Gastrocnemius medialis (tissue), 4 donors: Measurements from ENCODE around the gene UGT1A9. TPM values are rescaled to one million over a fixed set of nuclear protein-coding genes. Genes with fewer than 3 reads are reported as not detected.

Experiments
- ATAC-seq, 2 donors: fragments of 150-250 bp; one replicate each; pipeline ENCODE4 v1.9.1; 2016
- DNase-seq, 2 donors: peaks; one replicate each; pipeline ENCODE4 v3.0.0-alpha.2; 2019
- H3K27ac ChIP-seq, 4 donors: fragments of 200-600 bp; sonication (generic); 1 replicate in 1 of 4; 2 replicates in 3 of 4; pipeline ENCODE4 v1.5.1; 2016 to 2018; ENCODE audit warnings: mild to moderate bottlenecking in 2 of 4, moderate library complexity in 1 of 4
- H3K27me3 ChIP-seq, 3 donors: fragments of 200-600 bp; sonication (generic) in 2 of 3; 1 replicate in 1 of 3; 2 replicates in 2 of 3; pipeline versions ENCODE4 v1.5.1 to v1.6.0; 2016 to 2019; ENCODE audit warnings: mild to moderate bottlenecking in 1 of 3, moderate library complexity in 1 of 3
- H3K36me3 ChIP-seq, 2 donors: fragments of 200-600 bp; sonication (generic) in 1 of 2; one replicate each; pipeline ENCODE4 v1.5.1; 2017 to 2018
- H3K4me1 ChIP-seq, 2 donors: fragments of 200-600 bp; sonication (generic) in 1 of 2; one replicate each; pipeline ENCODE4 v1.5.1; 2016 to 2017; ENCODE audit warnings: mild to moderate bottlenecking in 2 of 2
- H3K4me3 ChIP-seq, 4 donors: fragments of 200-600 bp; sonication (generic) in 3 of 4; 1 replicate in 1 of 4; 2 replicates in 3 of 4; pipeline ENCODE4 v1.5.1; 2016 to 2019; ENCODE audit warnings: mild to moderate bottlenecking in 2 of 4
- H3K9me3 ChIP-seq, 3 donors: fragments of 200-600 bp; sonication (generic) in 2 of 3; 1 replicate in 1 of 3; 2 replicates in 2 of 3; pipeline ENCODE4 v1.5.1; 2016 to 2019
- POLR2A ChIP-seq, 2 donors: fragments of 450-650 bp; IDR thresholded peaks; one replicate each; pipeline ENCODE4 v1.6.1; 2017; ENCODE audit warnings: antibody characterized with exemption in 2 of 2, mild to moderate bottlenecking in 2 of 2, moderate library complexity in 2 of 2
- in situ Hi-C, 4 donors: fragments of 200-750 bp; cut with MboI; loops; one replicate each; pipeline versions ENCODE4 v1.15.0 to v1.8.0; 2017; ENCODE audit warnings: low sequenced_read_pairs in 4 of 4
- intact Hi-C: fragments of 100-400 bp; cut with DNase I; formaldehyde crosslinking; loops from one replicate; pipeline ENCODE4 v1.15.1; 2023; ENCODE audit warnings: low total_unique reads
- total RNA-seq, 4 donors: library from RNA; depleted of rRNA; stranded (reverse); fragments of >200 nt; gene quantifications; one replicate each; pipeline versions ENCODE4 v1.1.0 to v1.2.3, GENCODE V29; 2016
- TF ChIP-seq, protein P1 (sequence below), 5 experiments: fragments of 450-650 bp in 3 of 5; fragments of 200-600 bp in 2 of 5; sonication (generic) in 2 of 5; IDR thresholded peaks in 4 of 5; conservative IDR thresholded peaks in 1 of 5; 1 replicate in 4 of 5; 2 replicates in 1 of 5; pipeline ENCODE4 v1.5.1; 2016 to 2019; ENCODE audit warnings: antibody characterized with exemption in 5 of 5, mild to moderate bottlenecking in 3 of 5, moderate library complexity in 3 of 5

The UGT1A9 gene
- total RNA-seq, 4 donors from 2014 or later = 0.13 to 0.38 TPM; not detected in 2

DNA sequence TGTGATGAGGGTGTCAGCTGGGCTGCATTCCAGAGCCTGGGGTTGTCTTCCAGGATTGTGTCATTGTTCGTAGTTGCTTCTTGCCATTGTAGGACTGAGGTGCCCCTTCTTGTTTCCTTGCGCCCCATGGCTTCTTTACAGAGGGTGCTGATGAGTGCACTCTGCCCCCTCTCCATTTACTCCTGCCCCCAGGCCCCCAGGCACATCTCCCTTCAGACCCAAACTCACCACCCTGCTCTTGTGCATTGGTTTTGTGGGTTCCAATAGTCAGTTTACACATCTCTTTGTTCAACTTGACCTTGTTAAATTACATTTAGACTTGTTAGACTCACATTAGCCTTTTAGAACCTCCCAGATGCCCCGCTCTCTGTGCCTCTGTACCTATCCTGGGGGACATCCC, 149.5 kb downstream of the UGT1A9 start:
- Histone ChIP-seq H3K27me3 (no peaks in the 10 kb centered on the region), H3K4me3 (no peak overlapping the region), H3K9me3 (no peaks in the 10 kb centered on the region), H3K4me1 (no peaks in the 10 kb centered on the region), H3K27ac (no peak overlapping the region), H3K36me3 (no peaks in the 10 kb centered on the region)
- in situ Hi-C loops = no loop called here
- TF ChIP-seq, protein P1, sequence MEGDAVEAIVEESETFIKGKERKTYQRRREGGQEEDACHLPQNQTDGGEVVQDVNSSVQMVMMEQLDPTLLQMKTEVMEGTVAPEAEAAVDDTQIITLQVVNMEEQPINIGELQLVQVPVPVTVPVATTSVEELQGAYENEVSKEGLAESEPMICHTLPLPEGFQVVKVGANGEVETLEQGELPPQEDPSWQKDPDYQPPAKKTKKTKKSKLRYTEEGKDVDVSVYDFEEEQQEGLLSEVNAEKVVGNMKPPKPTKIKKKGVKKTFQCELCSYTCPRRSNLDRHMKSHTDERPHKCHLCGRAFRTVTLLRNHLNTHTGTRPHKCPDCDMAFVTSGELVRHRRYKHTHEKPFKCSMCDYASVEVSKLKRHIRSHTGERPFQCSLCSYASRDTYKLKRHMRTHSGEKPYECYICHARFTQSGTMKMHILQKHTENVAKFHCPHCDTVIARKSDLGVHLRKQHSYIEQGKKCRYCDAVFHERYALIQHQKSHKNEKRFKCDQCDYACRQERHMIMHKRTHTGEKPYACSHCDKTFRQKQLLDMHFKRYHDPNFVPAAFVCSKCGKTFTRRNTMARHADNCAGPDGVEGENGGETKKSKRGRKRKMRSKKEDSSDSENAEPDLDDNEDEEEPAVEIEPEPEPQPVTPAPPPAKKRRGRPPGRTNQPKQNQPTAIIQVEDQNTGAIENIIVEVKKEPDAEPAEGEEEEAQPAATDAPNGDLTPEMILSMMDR (IDR thresholded peaks at IDR 0.05 in 4 of 5, conservative IDR thresholded peaks at IDR 0.05 in 1 of 5) = no peak
- TF ChIP-seq POLR2A (IDR thresholded peaks at IDR 0.05) = no peak
- intact Hi-C loops = no loop called here
- ATAC-seq = no peak
- DNase-seq = no peak

DNA sequence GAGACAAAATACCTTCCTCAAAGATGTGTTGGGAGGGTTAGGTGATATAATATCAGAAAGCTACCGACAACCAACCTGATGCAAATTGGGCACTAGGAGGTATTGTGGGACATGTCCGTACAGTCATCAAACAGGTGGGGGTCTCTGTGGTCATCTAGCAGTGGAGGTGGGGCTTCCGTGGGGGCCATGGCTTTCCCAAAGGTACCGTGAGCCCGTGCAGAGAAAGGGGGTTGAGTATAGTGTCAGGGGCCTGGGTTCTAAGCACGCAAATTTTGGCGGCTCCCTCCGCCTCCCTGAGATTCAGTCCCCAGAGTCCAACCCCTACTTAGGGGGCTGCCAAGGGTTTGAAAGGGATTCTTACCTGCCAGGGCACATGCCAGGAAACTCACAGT, 150.0 kb downstream of the UGT1A9 start:
- H3K27ac ChIP-seq = no peak overlapping the region
- no peaks in the 10 kb centered on the region for H3K27me3 ChIP-seq
- in situ Hi-C loops (no loop called here), intact Hi-C loops (no loop called here)
- no peak for DNase-seq
- H3K36me3 ChIP-seq = no peaks in the 10 kb centered on the region
- no peak for ATAC-seq
- TF ChIP-seq, protein P1 (IDR thresholded peaks at IDR 0.05 in 4 of 5, conservative IDR thresholded peaks at IDR 0.05 in 1 of 5) = no peak
- TF ChIP-seq POLR2A (IDR thresholded peaks at IDR 0.05) = no peak
- H3K4me1 ChIP-seq = no peaks in the 10 kb centered on the region
- no peak overlapping the region for H3K4me3 ChIP-seq
- H3K9me3 ChIP-seq = no peaks in the 10 kb centered on the region

DNA sequence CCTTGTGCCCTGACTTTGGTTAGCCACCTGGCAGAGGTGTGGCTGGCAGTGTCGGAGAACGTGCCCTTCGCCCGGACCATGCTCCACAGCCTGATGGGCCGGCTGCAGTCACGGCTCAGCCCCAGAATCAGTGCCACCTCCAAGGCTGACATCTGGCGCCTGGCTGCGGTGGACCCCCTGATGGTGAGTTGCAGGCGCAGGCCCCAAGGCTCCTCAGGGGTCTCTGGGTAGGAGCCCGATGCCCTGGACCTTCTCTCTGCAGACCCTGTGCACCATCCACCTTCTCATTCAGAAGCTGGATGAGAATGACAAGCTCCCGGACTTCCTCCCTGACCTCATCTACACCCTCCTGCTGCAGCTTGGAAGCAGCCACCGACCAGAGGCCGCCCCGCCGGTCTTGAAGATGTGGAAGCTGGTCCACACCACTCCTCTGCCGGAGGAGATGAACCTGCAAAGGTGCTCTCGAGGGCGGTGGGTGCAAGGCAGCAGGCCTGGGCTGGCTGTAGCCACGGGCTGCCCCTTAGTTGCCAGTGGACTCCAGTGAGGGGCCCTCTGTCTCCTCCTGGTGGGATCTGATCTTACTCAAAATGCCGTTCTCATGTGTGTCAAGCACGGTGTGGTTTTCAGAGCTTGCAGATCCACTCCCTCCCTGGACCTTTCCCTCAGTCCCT, 150.5 kb downstream of the UGT1A9 start:
- Histone ChIP-seq H3K36me3 (no peaks in the 10 kb centered on the region), H3K4me1 (no peaks in the 10 kb centered on the region), H3K27ac (no peak overlapping the region), H3K4me3 (no peak overlapping the region), H3K27me3 (no peaks in the 10 kb centered on the region), H3K9me3 (no peaks in the 10 kb centered on the region)
- in situ Hi-C loops (no loop called here), intact Hi-C loops (no loop called here)
- TF ChIP-seq, protein P1 (IDR thresholded peaks at IDR 0.05 in 4 of 5, conservative IDR thresholded peaks at IDR 0.05 in 1 of 5) = no peak
- TF ChIP-seq POLR2A (IDR thresholded peaks at IDR 0.05) = no peak
- ATAC-seq (no peak), DNase-seq (no peak)

Other genes starting within 250 kb of the UGT1A9 start
- gene USP40, start 105.1 kb upstream of the UGT1A9 start, total RNA-seq = 10 to 100 TPM; 10.9 to 29.2 (median 12.4) TPM
- not detected for gene UGT1A8, start 54.3 kb upstream of the UGT1A9 start, total RNA-seq
- gene UGT1A10, start 35.5 kb upstream of the UGT1A9 start, total RNA-seq = under 1 TPM in 1 of 4 donors, not detected in 3; 0.12 TPM
- gene UGT1A7, start 10.0 kb downstream of the UGT1A9 start, total RNA-seq = not detected
- under 1 TPM in 1 of 4 donors, not detected in 3; 0.31 TPM for gene UGT1A6, start 21.0 kb downstream of the UGT1A9 start, total RNA-seq
- gene UGT1A5, start 41.0 kb downstream of the UGT1A9 start, total RNA-seq = not detected
- under 1 TPM in 1 of 4 donors, not detected in 3; 0.51 TPM for gene UGT1A4, start 46.8 kb downstream of the UGT1A9 start, total RNA-seq
- under 1 TPM in 1 of 4 donors, not detected in 3; 0.16 TPM for gene UGT1A3, start 57.1 kb downstream of the UGT1A9 start, total RNA-seq
- under 1 TPM in 1 of 4 donors, not detected in 3; 0.20 TPM for gene UGT1A1, start 88.4 kb downstream of the UGT1A9 start, total RNA-seq
- gene MROH2A, start 106.4 kb downstream of the UGT1A9 start, total RNA-seq = not detected
- gene HJURP, start 182.6 kb downstream of the UGT1A9 start, total RNA-seq = 1 to 10 TPM in 1 of 4 donors, under 1 TPM in 1, not detected in 2; 0.20 to 1.1 TPM
- gene TRPM8, start 245.5 kb downstream of the UGT1A9 start, total RNA-seq = not detected